H1 (cell line): ENCODE results near the gene PLEKHA3. TPM values are rescaled to one million over a fixed set of nuclear protein-coding genes. Genes with fewer than 3 reads are reported as not detected.

Experiments used
- CTCF ChIA-PET: fragments of 300-600 bp; sonication (Branson Sonifier 250); formaldehyde crosslinking; loops from one replicate; lab custom pipeline; 2021; ENCODE audit not compliant: partially characterized antibody; lab: Charles Lee
- POLR2A ChIA-PET: fragments of 300-600 bp; sonication (Branson Sonifier 250); formaldehyde crosslinking; loops from one replicate; lab custom pipeline; 2021; ENCODE audit warnings: inconsistent platforms; ENCODE audit not compliant: partially characterized antibody; lab: Charles Lee
- DNase-seq, 2 experiments: peaks; one replicate each; pipeline versions ENCODE4 v3.0.0 to v3.0.0-alpha.2; 2010 to 2022; ENCODE audit warnings: low spot score in 2 of 2, low read depth in 1 of 2, mixed read lengths in 1 of 2
- FAIRE-seq: peaks from 2 replicates; lab custom pipeline; 2011; peaks lifted over from hg19 to GRCh38; lab: Jason Lieb, UNC
- H2AFZ ChIP-seq: 2 replicates; pipeline ENCODE4 v1.8.1; 2012; ENCODE audit warnings: low read length, inconsistent platforms
- H2AK5ac ChIP-seq: 2 replicates; pipeline ENCODE4 v1.6.1; 2013; ENCODE audit warnings: low read depth, low read length
- H2BK120ac ChIP-seq: replicated peaks from 2 replicates; pipeline ENCODE3; 2013; ENCODE audit warnings: low read depth, low read length, inconsistent platforms
- H2BK12ac ChIP-seq: 2 replicates; pipeline ENCODE4 v1.6.1; 2013; ENCODE audit warnings: low read depth, low read length
- H2BK15ac ChIP-seq: 2 replicates; pipeline ENCODE4 v1.6.1; 2013; ENCODE audit warnings: low read length
- H2BK20ac ChIP-seq: 2 replicates; pipeline ENCODE4 v1.6.1; 2013; ENCODE audit warnings: low read length
- H2BK5ac ChIP-seq: 2 replicates; pipeline ENCODE4 v1.6.1; 2013; ENCODE audit warnings: low read depth, low read length
- H3K14ac ChIP-seq: 2 replicates; pipeline ENCODE4 v1.6.1; 2013; ENCODE audit warnings: inconsistent platforms; ENCODE audit not compliant: insufficient read length
- H3K18ac ChIP-seq: 2 replicates; pipeline ENCODE4 v1.6.1; 2013; ENCODE audit warnings: low read length; ENCODE audit errors: extremely low read depth
- H3K23ac ChIP-seq: 2 replicates; pipeline ENCODE4 v1.6.1; 2013; ENCODE audit warnings: inconsistent platforms; ENCODE audit not compliant: insufficient read length
- H3K23me2 ChIP-seq: 2 replicates; pipeline ENCODE4 v1.6.1; 2013; ENCODE audit warnings: low read depth, low read length
- H3K27ac ChIP-seq: 2 replicates; pipeline ENCODE4 v1.6.1; 2011; ENCODE audit warnings: low read depth, low read length, inconsistent platforms
- H3K27me3 ChIP-seq, 4 experiments: replicated peaks in 1 of 4; 1 replicate in 1 of 4; 2 replicates in 3 of 4; pipeline versions ENCODE4 v1.6.1 to v1.8.1; 2011 to 2013; ENCODE audit warnings: low read length in 3 of 4, mild to moderate bottlenecking in 3 of 4, inconsistent platforms in 2 of 4, mixed read lengths in 2 of 4, moderate library complexity in 1 of 4; ENCODE audit not compliant: control insufficient read depth in 3 of 4, insufficient read depth in 3 of 4; ENCODE audit errors: extremely low read depth in 1 of 4
- H3K36me3 ChIP-seq, 4 experiments: 2 replicates each; pipeline versions ENCODE4 v1.6.1 to v1.8.1; 2011 to 2013; ENCODE audit warnings: mild to moderate bottlenecking in 4 of 4, low read length in 3 of 4, moderate library complexity in 2 of 4, control low read depth in 1 of 4, inconsistent platforms in 1 of 4; ENCODE audit not compliant: insufficient read depth in 4 of 4, control insufficient read depth in 2 of 4
- H3K4ac ChIP-seq: replicated peaks from 2 replicates; pipeline ENCODE3; 2013; ENCODE audit warnings: low read length, low read depth, mixed read lengths, inconsistent platforms; ENCODE audit not compliant: insufficient read length
- H3K4me1 ChIP-seq, 4 experiments: replicated peaks in 1 of 4; 1 replicate in 1 of 4; 2 replicates in 3 of 4; pipeline versions ENCODE4 v1.6.1 to v1.8.1; 2011 to 2013; ENCODE audit warnings: low read length in 3 of 4, inconsistent platforms in 2 of 4, mixed read lengths in 1 of 4; ENCODE audit not compliant: insufficient read depth in 4 of 4, control insufficient read depth in 3 of 4
- H3K4me2 ChIP-seq, 2 experiments: 2 replicates each; pipeline versions ENCODE4 v1.6.1 to v1.8.1; 2011 to 2013; ENCODE audit warnings: low read depth in 2 of 2, low read length in 2 of 2, control low read depth in 1 of 2, inconsistent platforms in 1 of 2, mild to moderate bottlenecking in 1 of 2; ENCODE audit not compliant: insufficient read depth in 1 of 2
- H3K4me3 ChIP-seq, 4 experiments: fragments of 200-600, 300-600 bp in 1 of 4; sonication (generic), shearing (Covaris generic), sonication (Bioruptor Twin) in 1 of 4; 2 replicates each; pipeline versions ENCODE4 v1.5.1 to v1.8.1; 2011 to 2016; ENCODE audit warnings: low read length in 4 of 4, low read depth in 3 of 4, control low read depth in 2 of 4, inconsistent platforms in 2 of 4, mild to moderate bottlenecking in 2 of 4, mixed read lengths in 1 of 4, moderate library complexity in 1 of 4; ENCODE audit not compliant: insufficient read depth in 2 of 4; ENCODE audit errors: extremely low read depth in 1 of 4
- H3K56ac ChIP-seq: replicated peaks from 2 replicates; pipeline ENCODE3; 2013; ENCODE audit warnings: low read depth, mild to moderate bottlenecking, mixed read lengths, low read length, inconsistent platforms; ENCODE audit not compliant: insufficient read length
- H3K79me1 ChIP-seq: 2 replicates; pipeline ENCODE4 v1.6.1; 2013; ENCODE audit warnings: low read depth, low read length, control low read depth
- H3K79me2 ChIP-seq, 2 experiments: 2 replicates each; pipeline versions ENCODE4 v1.6.1 to v1.8.1; 2012 to 2013; ENCODE audit warnings: low read length in 2 of 2, mild to moderate bottlenecking in 2 of 2, inconsistent platforms in 1 of 2; ENCODE audit not compliant: insufficient read depth in 2 of 2, control insufficient read depth in 1 of 2
- H3K9ac ChIP-seq, 4 experiments: replicated peaks in 1 of 4; 1 replicate in 1 of 4; 2 replicates in 3 of 4; pipeline versions ENCODE4 v1.6.1 to v1.8.1; 2011 to 2013; ENCODE audit warnings: low read depth in 3 of 4, low read length in 3 of 4, control low read depth in 2 of 4, mild to moderate bottlenecking in 2 of 4, moderate library complexity in 2 of 4, inconsistent platforms in 1 of 4; ENCODE audit errors: extremely low read depth in 1 of 4
- H3K9me3 ChIP-seq, 2 experiments: 2 replicates each; pipeline versions ENCODE4 v1.6.1 to v1.8.1; 2012 to 2013; ENCODE audit warnings: mild to moderate bottlenecking in 2 of 2, moderate library complexity in 2 of 2, control low read depth in 1 of 2, inconsistent platforms in 1 of 2, low read depth in 1 of 2, low read length in 1 of 2, mixed read lengths in 1 of 2; ENCODE audit not compliant: insufficient read depth in 2 of 2
- H4K20me1 ChIP-seq, 2 experiments: replicated peaks in 1 of 2; 2 replicates each; pipeline versions ENCODE3 to v1.8.1; 2011 to 2013; ENCODE audit warnings: inconsistent platforms in 2 of 2, low read length in 2 of 2, mild to moderate bottlenecking in 1 of 2; ENCODE audit not compliant: insufficient read depth in 2 of 2, control insufficient read depth in 1 of 2
- H4K5ac ChIP-seq: 2 replicates; pipeline ENCODE4 v1.6.1; 2013; ENCODE audit warnings: low read length, low read depth, mixed read lengths, inconsistent platforms; ENCODE audit not compliant: insufficient read length
- H4K8ac ChIP-seq: 2 replicates; pipeline ENCODE4 v1.8.0; 2013; ENCODE audit warnings: mild to moderate bottlenecking, moderate library complexity, low read length, inconsistent platforms; ENCODE audit not compliant: insufficient read depth; ENCODE audit errors: extremely low read depth
- H4K91ac ChIP-seq: replicated peaks from 2 replicates; pipeline ENCODE3; 2013; ENCODE audit warnings: low read length, mixed read lengths, inconsistent platforms; ENCODE audit not compliant: insufficient read length
- ASH2L ChIP-seq: fragments of 200-600, 300-600 bp; sonication (generic); IDR thresholded peaks from one replicate; pipeline ENCODE4 v1.7.1; 2017; ENCODE audit warnings: low read length
- BACH1 ChIP-seq: IDR thresholded peaks from 2 replicates; pipeline ENCODE4 v1.6.1; 2012; ENCODE audit warnings: low read length, improper control_type of control experiment
- CEBPB ChIP-seq: IDR thresholded peaks from 2 replicates; pipeline ENCODE4 v1.6.1; 2012; ENCODE audit warnings: low read depth, low read length
- NANOG ChIP-seq: IDR thresholded peaks from 2 replicates; pipeline ENCODE4 v1.6.1; 2011; ENCODE audit warnings: low read length, low read depth, mild to moderate bottlenecking, inconsistent platforms; ENCODE audit not compliant: insufficient read depth, poor library complexity, severe bottlenecking
- RAD21 ChIP-seq, 2 experiments: IDR thresholded peaks in 1 of 2; conservative IDR thresholded peaks in 1 of 2; 2 replicates each; pipeline ENCODE4 v1.6.1; 2011; ENCODE audit warnings: low read depth in 2 of 2, low read length in 2 of 2, improper control_type of control experiment in 1 of 2, inconsistent platforms in 1 of 2, mild to moderate bottlenecking in 1 of 2, moderate library complexity in 1 of 2
- SIN3A ChIP-seq, 2 experiments: IDR thresholded peaks in 1 of 2; conservative IDR thresholded peaks in 1 of 2; 2 replicates each; pipeline ENCODE4 v1.6.1; 2011 to 2012; ENCODE audit warnings: low read length in 2 of 2, improper control_type of control experiment in 1 of 2, low read depth in 1 of 2, mild to moderate bottlenecking in 1 of 2
- TAF7 ChIP-seq: optimal IDR thresholded peaks from 2 replicates; pipeline ENCODE3; 2011; ENCODE audit warnings: low read depth, mild to moderate bottlenecking, inconsistent platforms, low read length, moderate library complexity, borderline replicate concordance
- TCF12 ChIP-seq: IDR thresholded peaks from 2 replicates; pipeline ENCODE4 v1.6.1; 2011; ENCODE audit warnings: low read depth, mild to moderate bottlenecking, low read length
- WGBS, 2 experiments: shearing (Covaris generic) in 1 of 2; methylation state at CpG; one replicate each; pipeline versions ENCODE4 v1.1.6 to v1.1.7; 2013 to 2015; ENCODE audit warnings: low lambda C conversion rate in 2 of 2, mixed read lengths in 2 of 2, inconsistent platforms in 1 of 2, low coverage in 1 of 2, missing lambda C conversion rate in 1 of 2; ENCODE audit not compliant: insufficient replicate concordance in 2 of 2, insufficient coverage in 1 of 2, insufficient read length in 1 of 2; ENCODE audit errors: extremely low coverage in 1 of 2, missing lambda C conversion rate in 1 of 2; 5-methylcytosine and 5-hydroxymethylcytosine counted together
- polyA plus RNA-seq, 7 experiments: library from polyadenylated mRNA; depleted of rRNA in 3 of 7; stranded (reverse) in 5 of 7; unstranded in 2 of 7; fragments of >200 nt in 5 of 7; fragments of 200-250 nt in 2 of 7; gene quantifications; 1 replicate in 5 of 7; 2 replicates in 1 of 7; 4 replicates in 1 of 7; pipeline versions ENCODE4 v1.2.1 to v1.2.3, GENCODE V29; 2011 to 2013; ENCODE audit warnings: missing spikeins in 2 of 7, mixed read lengths in 2 of 7
- total RNA-seq: library from RNA; stranded (reverse); fragmentation: NEBNext Ultra II Directional; extraction: Animal tissue kit (Norgen Biotek cat#: 25700); gene quantifications from 2 replicates; pipeline ENCODE4 v1.2.1, GENCODE V29; 2021
- TF ChIP-seq, protein P1 (sequence below): IDR thresholded peaks from 2 replicates; pipeline ENCODE4 v1.6.1; 2012; ENCODE audit warnings: inconsistent platforms
- TF ChIP-seq, protein P2 (sequence below): IDR thresholded peaks from 2 replicates; pipeline ENCODE4 v1.6.1; 2011; ENCODE audit warnings: low read depth, mild to moderate bottlenecking, low read length; ENCODE audit not compliant: insufficient read depth

PLEKHA3 gene
- total and polyA plus RNA-seq, 2 of the 8 experiments (the other 6 are each of a cell fraction or from before 2014, with no cell fraction given) = 1.9 to 20.1 TPM

DNA sequence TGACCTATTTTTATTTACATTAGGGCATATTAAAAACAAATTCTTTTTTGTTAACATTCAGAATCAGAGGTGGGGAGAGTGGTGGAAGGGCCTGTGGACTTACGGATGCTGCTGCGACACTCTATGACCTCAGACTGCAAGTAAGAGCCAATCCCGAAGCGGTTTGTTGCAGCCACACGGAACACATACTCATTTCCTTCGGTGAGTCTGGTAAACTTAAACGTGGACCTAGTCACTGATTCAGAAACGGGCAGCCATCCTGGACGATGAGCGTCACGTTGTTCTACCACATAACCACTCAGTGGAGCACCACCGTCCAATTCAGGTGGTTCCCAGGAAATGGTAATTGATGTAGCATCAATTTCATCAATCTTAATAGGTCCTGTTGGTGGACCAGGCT lies 61.9 kb downstream of the PLEKHA3 start:
- Histone ChIP-seq H2AFZ (no peak overlapping the region), H2BK5ac (no peak overlapping the region), H3K4me1 (no peaks in the 10 kb centered on the region), H2BK120ac (no peak overlapping the region), H3K4ac (no peak overlapping the region), H3K79me1 (peaks cover 3% of the 10 kb centered on the region; the same call in 1 of the 2 replicates), H3K18ac (no peak overlapping the region), H4K5ac (no peak overlapping the region), H4K20me1 (peaks cover 3 to 6% of the 10 kb centered on the region in 2 experiments), H2BK12ac (no peak overlapping the region), H3K23me2 (no peaks in the 10 kb centered on the region), H4K8ac (no peak overlapping the region), H3K79me2 (no peaks in the 10 kb centered on the region), H2BK20ac (no peak overlapping the region), H3K4me2 (no peak overlapping the region), H3K27me3 (no peaks in the 10 kb centered on the region), H2AK5ac (no peak overlapping the region), H3K9ac (no peak overlapping the region), H2BK15ac (no peak overlapping the region), H3K36me3 (peaks cover 2 to 50% (median 12%) of the 10 kb centered on the region in 4 experiments; a peak in 7 of 8 replicates), H3K27ac (no peak overlapping the region), H3K23ac (no peak overlapping the region), H3K4me3 (no peak overlapping the region), H4K91ac (no peak overlapping the region), H3K14ac (no peak overlapping the region), H3K9me3 (no peaks in the 10 kb centered on the region), H3K56ac (no peak overlapping the region)
- CTCF ChIA-PET = no interaction called here
- POLR2A ChIA-PET = no interaction called here
- WGBS, 2 experiments = 91% methylated on average over 12 of the region's 12 CpGs; no CpG with 5 or more reads in 1 of the 2 experiments
- no peak for DNase-seq
- FAIRE-seq = no peak
- no peak for TF ChIP-seq CEBPB
- TF ChIP-seq NANOG = no peak
- no peak for TF ChIP-seq RAD21 (IDR thresholded peaks at IDR 0.05 in 1 of 2, conservative IDR thresholded peaks at IDR 0.05 in 1 of 2; ENCODE audit: low read depth in 2 of 2, low read length in 2 of 2)
- no peak for TF ChIP-seq SIN3A (conservative IDR thresholded peaks at IDR 0.05 in 1 of 2, IDR thresholded peaks at IDR 0.05 in 1 of 2; ENCODE audit: low read depth in 1 of 2, low read length in 2 of 2)
- TF ChIP-seq TCF12 = no peak
- TF ChIP-seq, protein P1, sequence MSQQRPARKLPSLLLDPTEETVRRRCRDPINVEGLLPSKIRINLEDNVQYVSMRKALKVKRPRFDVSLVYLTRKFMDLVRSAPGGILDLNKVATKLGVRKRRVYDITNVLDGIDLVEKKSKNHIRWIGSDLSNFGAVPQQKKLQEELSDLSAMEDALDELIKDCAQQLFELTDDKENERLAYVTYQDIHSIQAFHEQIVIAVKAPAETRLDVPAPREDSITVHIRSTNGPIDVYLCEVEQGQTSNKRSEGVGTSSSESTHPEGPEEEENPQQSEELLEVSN = no peak
- no peak for TF ChIP-seq ASH2L
- TF ChIP-seq, protein P2, sequence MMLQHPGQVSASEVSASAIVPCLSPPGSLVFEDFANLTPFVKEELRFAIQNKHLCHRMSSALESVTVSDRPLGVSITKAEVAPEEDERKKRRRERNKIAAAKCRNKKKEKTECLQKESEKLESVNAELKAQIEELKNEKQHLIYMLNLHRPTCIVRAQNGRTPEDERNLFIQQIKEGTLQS = no peak
- no peak for TF ChIP-seq BACH1
- no peak for TF ChIP-seq TAF7
